HepG2 (cell line): ENCODE measurements around the gene TSPAN7.

ENCODE experiments used
- AKNA ChIP-seq: sonication (generic); formaldehyde crosslinking; IDR thresholded peaks from 2 replicates; pipeline ENCODE4 v1.4.0; 2020; ENCODE audit warnings: missing genetic modification reagents, borderline replicate concordance
- E2F5 ChIP-seq: sonication (generic); formaldehyde crosslinking; conservative IDR thresholded peaks from 2 replicates; pipeline ENCODE4 v1.4.0; 2020; ENCODE audit warnings: missing genetic modification reagents
- EZH2 ChIP-seq: conservative IDR thresholded peaks from 2 replicates; pipeline ENCODE4 v1.6.1; 2012; ENCODE audit warnings: mild to moderate bottlenecking, low read depth, low read length, moderate library complexity
- KDM1A ChIP-seq: IDR thresholded peaks from 2 replicates; pipeline ENCODE4 v1.6.1; 2016; ENCODE audit warnings: missing compliant biosample characterization
- MAX ChIP-seq: IDR thresholded peaks from 2 replicates; pipeline ENCODE4 v1.6.1; 2012; ENCODE audit warnings: inconsistent platforms
- POLR2AphosphoS5 ChIP-seq: IDR thresholded peaks from 2 replicates; pipeline ENCODE4 v1.6.1; 2012; ENCODE audit warnings: low read depth, low read length
- SIN3B ChIP-seq: fragments of 150-350 bp; IDR thresholded peaks from 2 replicates; pipeline ENCODE4 v1.6.1; 2014; ENCODE audit warnings: low read length
- SMC3 ChIP-seq: IDR thresholded peaks from 2 replicates; pipeline ENCODE4 v1.6.1; 2011; ENCODE audit warnings: low read length, improper control_type of control experiment
- USF2 ChIP-seq, 2 experiments: sonication (generic) in 1 of 2; formaldehyde crosslinking in 1 of 2; IDR thresholded peaks; 2 replicates each; pipeline versions ENCODE4 v1.5.1 to v1.6.1; 2011 to 2020; ENCODE audit warnings: borderline replicate concordance in 1 of 2, low read depth in 1 of 2, low read length in 1 of 2, mild to moderate bottlenecking in 1 of 2, missing genetic modification reagents in 1 of 2, moderate library complexity in 1 of 2
- ZNF430 ChIP-seq: sonication (generic); formaldehyde crosslinking; IDR thresholded peaks from 2 replicates; pipeline ENCODE4 v1.9.0; 2021; ENCODE audit warnings: mild to moderate bottlenecking, missing genetic modification reagents
- ZNF704 ChIP-seq: sonication (generic); formaldehyde crosslinking; IDR thresholded peaks from 2 replicates; pipeline ENCODE4 v1.8.1; 2023; ENCODE audit warnings: mild to moderate bottlenecking, inconsistent platforms, moderate library complexity, missing genetic modification reagents, borderline replicate concordance

DNA sequence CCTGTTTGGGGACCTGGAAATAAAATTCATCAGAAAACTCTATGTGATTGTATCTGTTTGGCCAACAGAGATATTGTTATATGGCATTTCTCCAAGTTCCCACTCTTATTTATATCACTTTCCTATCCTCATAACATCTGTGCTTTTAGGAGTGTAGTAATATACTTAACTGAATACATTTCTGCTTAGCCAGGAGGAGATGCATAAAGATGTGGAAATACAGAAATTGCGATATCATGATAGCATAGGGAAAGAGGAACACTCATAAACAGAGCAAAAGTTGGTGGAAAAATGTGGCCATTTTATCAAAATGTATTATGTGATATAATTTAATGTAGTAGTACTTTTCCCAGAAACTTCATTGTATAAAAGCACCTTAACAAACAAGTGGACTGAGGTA, 46.1 kb upstream of the TSPAN7 start:
- no peak for TF ChIP-seq ZNF430 (CRISPR knock-in tag)
- no peak for TF ChIP-seq SMC3
- no peak for TF ChIP-seq MAX
- TF ChIP-seq AKNA (CRISPR knock-in tag) = no peak
- no peak for TF ChIP-seq EZH2
- no peak for TF ChIP-seq E2F5 (CRISPR knock-in tag)
- TF ChIP-seq USF2 (IDR thresholded peaks at IDR 0.05; ENCODE audit: low read depth, low read length) = no peak
- no peak for TF ChIP-seq USF2 (CRISPR knock-in tag; IDR thresholded peaks at IDR 0.05; ENCODE audit: borderline replicate concordance)
- TF ChIP-seq ZNF704 (CRISPR knock-in tag) = no peak
- TF ChIP-seq POLR2AphosphoS5 = no peak
- TF ChIP-seq SIN3B = no peak
- no peak for TF ChIP-seq KDM1A (CRISPR knock-in tag)
